Activated T-cell treated with anti-CD3 and anti-CD28 coated beads for 24 hours (primary cell): Measurements from ENCODE around the gene ENPP3.

Source experiments
- DNase-seq: peaks from one replicate; pipeline ENCODE4 v3.0.0-alpha.2; 2020; ENCODE audit warnings: low read depth

Gene ENPP3

DNA sequence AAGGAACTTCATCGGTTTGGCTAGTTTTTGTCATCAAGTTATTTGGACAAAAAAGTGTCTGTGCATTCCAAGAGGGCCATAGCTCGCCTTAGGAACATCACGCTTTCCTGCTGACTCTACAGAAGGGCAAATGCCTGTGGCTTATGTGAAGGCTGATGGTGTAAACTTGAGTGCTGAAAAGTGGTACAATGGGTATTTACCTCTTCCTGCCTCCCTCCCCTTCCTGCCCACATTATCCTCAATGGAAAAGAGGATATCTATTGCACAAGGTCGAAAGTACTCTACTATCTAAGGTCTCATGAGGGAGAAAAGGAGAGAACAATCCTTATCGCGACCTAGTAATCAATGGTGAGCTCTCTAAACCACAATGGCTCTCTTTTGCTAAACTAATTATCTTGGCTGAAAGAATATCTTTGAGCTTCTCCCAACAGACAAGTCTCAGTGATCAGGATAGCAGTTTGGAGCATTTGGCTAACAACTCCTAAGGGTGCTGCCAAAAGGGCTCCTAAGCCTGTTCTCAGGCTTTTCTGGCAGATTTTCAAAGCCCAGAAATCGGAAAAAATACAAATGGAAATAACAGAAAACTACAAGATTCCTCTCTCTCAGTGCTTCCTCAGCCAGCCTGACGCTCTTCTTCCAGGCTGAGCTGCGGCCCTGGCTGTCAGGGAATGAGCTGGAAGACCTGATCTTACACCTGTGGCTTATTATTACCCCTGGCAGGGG is 128.1 kb downstream of the ENPP3 start:
- no peak for DNase-seq

GRCh38 chr6:131765804-131766135 is 128.7 kb downstream of the ENPP3 start:
- DNase-seq: no peak

DNA sequence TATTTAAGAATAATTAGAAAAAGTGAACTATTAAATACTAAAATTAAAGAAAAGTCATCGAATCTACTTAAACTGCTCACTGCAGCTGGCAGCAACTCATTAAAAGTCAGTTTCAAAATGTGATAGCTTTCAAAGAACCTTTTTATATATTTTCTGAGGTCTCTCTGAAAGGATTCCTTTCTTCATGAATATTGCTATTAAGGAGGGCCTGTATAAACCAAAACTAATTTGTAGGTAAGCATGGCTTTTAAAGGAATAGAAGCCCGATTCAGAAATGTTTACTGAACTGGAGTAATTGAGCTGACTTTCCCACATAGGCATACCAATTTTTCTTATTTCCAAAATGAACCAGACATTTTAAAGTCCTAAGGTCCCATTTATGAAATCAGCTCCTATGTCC is 129.5 kb downstream of the ENPP3 start:
- no peak for DNase-seq

DNA sequence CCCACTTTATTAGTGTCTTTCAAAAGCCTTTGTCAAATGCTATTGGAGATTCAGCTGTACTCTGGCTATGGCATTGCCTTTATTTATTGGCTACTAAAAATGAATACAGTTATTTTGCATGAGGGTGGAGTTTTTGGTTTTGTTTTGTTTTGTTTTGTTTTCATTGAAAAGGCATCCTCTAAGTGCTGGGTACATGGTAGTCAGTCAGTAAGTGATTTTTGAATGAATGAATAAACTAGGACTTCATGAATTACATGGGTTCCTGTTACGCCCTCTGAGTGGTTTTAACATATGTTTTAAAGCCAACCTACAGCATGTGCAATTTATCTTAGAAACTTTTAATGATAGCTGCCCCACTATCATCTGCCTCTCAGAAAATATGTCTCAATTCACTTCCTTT is 131.9 kb downstream of the ENPP3 start:
- DNase-seq: no peak

DNA sequence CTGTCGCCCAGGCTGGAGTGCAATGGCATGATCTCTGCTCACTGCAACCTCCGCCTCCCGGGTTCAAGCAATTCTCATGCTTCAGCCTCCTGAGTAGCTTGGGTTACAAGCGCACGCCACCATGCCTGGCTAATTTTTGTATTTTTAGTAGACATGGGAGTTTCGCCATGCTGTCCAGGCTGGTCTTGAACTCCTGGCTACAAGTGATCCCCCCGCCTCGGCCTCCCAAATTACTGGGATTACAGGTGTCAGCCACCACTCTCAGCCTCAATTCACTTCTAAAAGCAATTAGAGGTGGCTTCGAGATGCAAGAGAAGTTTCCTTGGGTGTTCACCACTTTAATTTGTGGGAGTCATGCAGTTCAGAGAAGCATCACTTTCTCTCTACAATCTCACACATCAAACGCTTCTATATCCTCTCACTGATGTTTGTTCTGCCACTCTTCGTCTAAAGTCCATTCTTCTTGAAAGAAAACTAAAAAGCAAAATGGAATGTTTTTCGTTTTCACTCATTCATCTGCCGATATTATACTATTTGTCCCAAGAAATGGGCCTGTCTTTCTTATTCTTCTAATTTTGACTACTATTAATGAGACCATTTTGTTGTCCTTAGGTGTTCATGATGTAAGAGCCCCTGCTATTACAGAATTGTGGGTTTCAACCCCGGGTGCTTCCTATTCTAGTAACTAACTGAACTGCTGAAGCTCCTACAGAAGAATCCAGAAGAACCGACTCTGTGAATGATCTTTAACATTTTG is 132.5 kb downstream of the ENPP3 start:
- DNase-seq: no peak

DNA sequence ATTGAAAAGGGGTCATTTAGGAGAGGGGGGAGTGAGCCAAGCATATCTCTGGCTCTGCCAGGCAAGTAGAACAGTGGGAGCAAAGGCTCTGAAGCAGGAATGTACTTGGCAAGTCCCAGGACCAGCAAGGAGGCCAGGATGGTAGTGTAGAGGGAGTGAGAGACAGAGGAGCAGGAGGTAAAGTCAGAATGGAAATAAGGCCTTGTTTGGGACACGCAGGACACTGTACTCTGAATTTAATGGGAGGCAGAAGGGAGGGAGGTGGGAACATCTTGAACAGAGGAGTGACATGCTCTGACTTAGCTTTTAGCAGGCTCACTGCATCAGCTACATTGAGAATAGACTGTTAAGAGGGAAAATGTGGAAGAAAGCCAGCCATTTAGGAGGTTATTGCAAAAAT is 133.7 kb downstream of the ENPP3 start:
- DNase-seq: no peak

DNA sequence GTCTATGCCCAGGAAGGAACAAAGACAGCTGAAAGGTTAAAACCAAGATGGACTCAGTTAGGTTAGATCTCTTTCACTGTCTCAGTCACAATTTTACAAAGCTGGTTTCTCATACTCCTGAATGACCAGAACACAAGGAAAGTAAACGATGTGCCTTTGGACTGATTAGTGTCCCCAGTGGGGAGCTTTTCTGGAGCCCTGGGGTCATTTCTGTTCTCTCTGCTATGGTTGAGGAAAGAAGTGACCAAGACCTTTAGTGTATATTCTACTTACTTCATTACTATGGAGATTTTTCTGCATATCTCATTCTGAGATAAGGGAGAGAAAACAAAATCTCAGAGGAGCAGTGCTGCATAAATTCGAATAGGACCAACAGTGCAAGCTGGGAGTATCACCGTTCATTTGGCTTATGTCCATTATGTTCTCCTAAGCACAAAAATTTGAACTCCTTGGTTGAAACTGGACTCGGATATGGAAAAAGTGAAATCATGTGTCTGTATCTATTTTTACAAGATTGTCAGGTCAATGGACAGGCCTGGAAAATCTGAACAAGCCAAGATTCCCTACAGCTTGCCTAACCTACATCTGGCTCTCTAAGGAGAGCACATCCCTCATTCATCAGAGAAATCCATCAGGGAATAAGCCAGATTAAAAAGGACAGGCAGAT is 136.3 kb downstream of the ENPP3 start:
- DNase-seq: no peak

DNA sequence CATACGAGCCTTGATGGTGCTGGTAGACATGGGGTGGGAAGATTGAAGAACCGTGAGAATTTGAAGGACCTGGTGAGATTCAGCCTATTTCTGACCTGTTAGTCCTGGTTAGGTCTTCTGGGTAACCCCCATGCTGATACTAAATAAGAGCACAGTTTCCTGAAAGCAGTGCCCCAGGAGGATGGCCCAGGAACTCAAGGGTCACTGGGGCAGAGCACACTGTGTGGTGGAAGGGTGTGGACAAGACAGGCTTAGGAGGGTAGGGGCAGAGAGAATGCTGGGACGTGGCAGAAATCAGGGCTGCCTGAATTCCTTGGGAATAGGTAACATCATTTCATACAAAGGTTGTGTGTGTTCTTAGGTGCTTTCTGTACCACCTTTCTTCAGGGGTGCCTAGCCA is 138.8 kb downstream of the ENPP3 start:
- no peak for DNase-seq

GRCh38 chr6:131776985-131777384 is 139.9 kb downstream of the ENPP3 start:
- DNase-seq: no peak

DNA sequence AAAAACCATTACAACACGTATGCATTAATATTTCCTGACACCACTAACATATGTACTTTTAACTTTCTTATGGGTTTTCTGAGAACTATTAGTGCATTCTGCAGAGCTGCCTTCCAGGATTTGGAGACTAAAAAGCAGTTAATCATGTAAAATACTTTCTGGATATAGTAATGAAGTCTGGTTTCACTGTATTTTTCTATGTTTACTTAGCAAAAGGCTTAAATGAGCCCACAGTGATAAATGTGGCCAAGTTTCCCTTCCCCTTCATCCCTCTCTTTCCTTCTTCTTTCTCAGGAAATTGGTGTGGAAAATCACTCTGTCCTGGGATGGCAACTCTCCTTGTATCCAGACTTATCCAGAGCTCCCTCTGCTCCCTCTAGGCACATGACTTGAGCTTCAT is 141.1 kb downstream of the ENPP3 start:
- no peak for DNase-seq

DNA sequence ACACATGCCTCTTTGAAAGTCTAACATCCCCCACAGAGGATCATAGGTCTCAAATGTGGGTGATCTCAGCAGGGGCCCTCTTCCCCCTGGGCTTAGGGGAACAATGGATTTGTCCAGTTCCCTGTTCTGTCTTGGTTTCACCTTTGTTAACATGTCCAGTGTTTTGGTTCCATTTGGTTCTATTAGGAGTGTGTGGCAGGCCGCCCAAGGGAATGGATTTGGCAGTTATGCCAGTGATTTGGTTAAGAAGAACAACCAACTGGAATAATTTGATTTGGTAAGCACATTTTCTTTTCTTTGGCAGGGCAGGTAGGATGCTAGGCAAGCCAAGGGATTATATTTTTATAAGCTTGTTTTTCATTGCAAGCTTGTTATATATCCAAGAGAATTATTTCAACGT is 142.2 kb downstream of the ENPP3 start:
- DNase-seq: no peak

GRCh38 chr6:131780600-131780999 is 143.5 kb downstream of the ENPP3 start:
- DNase-seq: no peak

- no peak for DNase-seq
Measured at GRCh38 chr6:131781687-131782086, 144.6 kb downstream of the ENPP3 start.

DNA sequence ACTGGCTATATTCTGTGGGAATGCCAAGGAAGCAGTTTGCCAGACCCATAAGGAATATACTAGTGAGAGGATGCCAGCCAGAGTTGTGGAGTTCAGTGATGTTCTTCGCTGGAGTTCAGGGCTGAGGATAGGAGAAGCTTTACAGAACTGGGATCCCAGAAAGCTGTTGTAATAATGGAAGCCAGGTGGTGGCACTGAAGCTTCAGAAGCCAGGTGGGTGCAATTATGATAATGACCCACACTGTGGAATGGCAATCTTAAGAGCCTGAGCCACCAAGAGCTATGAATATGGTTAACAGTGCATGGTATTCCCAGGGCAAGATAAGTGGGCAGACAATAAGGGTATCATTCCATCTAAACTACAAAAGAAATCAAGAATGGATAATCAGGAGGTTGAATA is 145.7 kb downstream of the ENPP3 start:
- DNase-seq: no peak

DNA sequence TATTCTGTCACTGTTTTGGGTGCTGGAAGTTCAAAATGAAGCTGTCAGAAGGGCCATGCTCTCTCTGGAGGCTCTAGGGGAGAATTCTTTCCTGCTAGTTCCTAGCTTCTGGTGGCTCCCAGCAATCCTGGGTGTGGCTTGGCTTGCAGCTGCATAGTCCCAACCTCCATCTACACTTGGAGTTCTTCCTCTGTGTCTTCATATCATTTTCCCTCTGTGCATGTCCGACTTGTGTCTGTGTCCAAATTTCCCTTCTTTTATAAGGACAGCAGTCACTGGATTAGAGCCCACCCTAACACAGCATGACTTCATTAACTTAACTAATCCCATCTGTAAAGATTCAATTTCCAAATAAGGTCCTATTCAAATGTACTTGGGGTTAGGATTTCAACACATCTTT is 147.5 kb downstream of the ENPP3 start:
- no peak for DNase-seq

DNA sequence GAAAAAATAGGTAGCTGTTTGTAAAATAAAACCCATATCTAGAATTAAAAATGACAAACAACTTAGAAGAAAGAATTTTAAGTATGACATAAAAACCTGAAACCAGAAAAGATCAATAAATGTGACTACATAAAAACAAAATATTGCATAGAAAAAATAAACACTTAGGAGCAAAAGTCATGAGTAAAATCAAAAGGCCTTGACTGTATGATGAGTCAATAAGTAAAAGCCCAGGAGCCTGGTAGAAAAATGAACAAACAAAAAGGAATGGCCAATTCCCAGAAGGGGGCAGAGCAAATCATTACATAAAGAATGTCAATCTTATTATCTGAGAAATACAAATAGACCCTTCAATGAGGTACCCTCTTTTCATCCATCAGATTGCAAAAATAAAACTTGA is 150.0 kb downstream of the ENPP3 start:
- DNase-seq: no peak

- DNase-seq: no peak
Measured at GRCh38 chr6:131787766-131788712, 150.9 kb downstream of the ENPP3 start.

DNA sequence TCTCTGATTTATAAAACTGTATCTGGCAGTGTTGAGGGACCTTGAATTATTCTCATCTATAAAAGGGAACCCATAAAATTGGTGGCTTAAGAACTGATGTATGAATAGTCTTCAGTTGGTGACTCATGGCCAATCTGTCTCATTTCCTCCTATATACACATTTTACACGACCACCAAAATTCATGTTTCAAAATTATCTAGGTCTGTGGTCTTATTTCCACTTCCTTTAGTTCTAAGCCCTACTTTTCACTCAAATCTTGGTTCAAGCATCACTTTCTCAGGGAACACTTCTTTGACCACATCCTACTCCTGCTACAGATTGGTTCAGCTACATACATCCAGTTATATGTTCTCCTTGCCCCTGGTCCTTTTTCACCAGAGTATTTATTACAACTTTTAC is 152.1 kb downstream of the ENPP3 start:
- no peak for DNase-seq

DNA sequence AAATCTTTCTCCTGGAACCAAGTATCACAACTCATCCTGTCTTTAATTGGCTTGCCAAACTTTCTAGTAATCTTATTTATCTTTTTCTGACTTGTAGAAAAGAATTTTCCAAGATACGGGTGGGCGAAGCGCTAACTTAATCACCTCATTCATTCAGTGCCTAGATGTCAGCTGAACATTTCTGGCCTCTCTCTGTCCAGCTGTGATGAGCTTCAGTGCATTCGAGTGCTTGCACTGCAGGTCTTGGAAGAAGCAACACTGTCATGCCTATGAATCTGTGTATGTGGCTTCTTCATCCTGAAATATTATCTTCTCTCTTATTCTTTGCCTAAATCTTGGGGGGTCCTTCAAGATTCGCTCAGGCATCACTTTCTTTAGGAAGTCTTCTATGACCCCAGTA is 154.4 kb downstream of the ENPP3 start:
- no peak for DNase-seq

DNA sequence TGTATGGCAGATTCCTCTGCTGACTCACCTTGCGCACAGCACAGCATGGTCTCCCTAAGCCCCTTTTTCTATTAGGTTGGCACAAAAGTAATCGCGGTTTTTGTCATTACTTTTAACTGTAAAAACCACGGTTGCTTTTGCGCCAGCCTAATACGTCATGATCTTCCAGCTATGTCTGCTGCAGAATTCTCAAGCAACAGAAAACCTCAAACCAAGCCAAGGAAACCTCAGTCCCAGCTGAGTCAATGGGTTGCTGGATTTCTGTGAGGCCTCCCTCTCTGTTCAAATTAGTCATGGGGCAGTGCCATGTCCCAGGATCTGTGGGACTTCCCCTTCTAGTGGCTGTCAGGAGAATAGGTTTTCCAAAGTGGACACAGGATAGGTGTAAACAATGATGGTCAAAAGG is 155.0 kb downstream of the ENPP3 start:
- no peak for DNase-seq

GRCh38 chr6:131795366-131795765 is 158.3 kb downstream of the ENPP3 start:
- DNase-seq: no peak
